CD4-positive, alpha-beta T cell treated with Interleukin-6 for 4 hours (primary cell): ENCODE results near the gene CYP4F2.
"Not testable (repeated sequence)": the region's sequence is repeated elsewhere in the genome, so short reads cannot be mapped to it uniquely, and the experiment has no call there.

Experiments used
- DNase-seq: peaks from one replicate; pipeline ENCODE4 v3.0.0-alpha.2; 2020; ENCODE audit warnings: mixed read lengths

CYP4F2 gene

GRCh38 chr19:15897738-15898276 is at the start of gene CYP4F2:
Gene CYP4F2, minus strand, starts transcription at chr19:15898074. Its CDS starts 463 bp downstream, at chr19:15897611.
- no peak for DNase-seq

- DNase-seq, result no peak
Observed at GRCh38 chr19:15945301-15945700, 47.4 kb upstream of the CYP4F2 start.

- no peak for DNase-seq
Observed at GRCh38 chr19:15944401-15944800, 46.5 kb upstream of the CYP4F2 start.

- DNase-seq, result no peak
Observed at GRCh38 chr19:15937771-15938170, 39.9 kb upstream of the CYP4F2 start.

GRCh38 chr19:15936950-15937349 is 39.1 kb upstream of the CYP4F2 start:
- no peak for DNase-seq

GRCh38 chr19:15936173-15936572 is 38.3 kb upstream of the CYP4F2 start:
- no peak for DNase-seq

GRCh38 chr19:15935167-15935702 is 37.4 kb upstream of the CYP4F2 start:
- DNase-seq, result no peak

- DNase-seq, result no peak
Observed at GRCh38 chr19:15934332-15935078, 36.6 kb upstream of the CYP4F2 start, which contains the start of gene CYP4F11. Gene CYP4F11, minus strand, starts transcription at chr19:15934529. Its CDS starts 121 bp downstream, at chr19:15934408.

- DNase-seq, result not testable (repeated sequence)
Observed at GRCh38 chr19:15933761-15934331, 36.0 kb upstream of the CYP4F2 start.

GRCh38 chr19:15928321-15928720 is 30.4 kb upstream of the CYP4F2 start:
- no peak for DNase-seq

- no peak for DNase-seq
Observed at GRCh38 chr19:15926484-15926883, 28.6 kb upstream of the CYP4F2 start.

GRCh38 chr19:15923702-15924101 is 25.8 kb upstream of the CYP4F2 start:
- DNase-seq, result no peak

GRCh38 chr19:15922021-15922420 is 24.1 kb upstream of the CYP4F2 start:
- no peak for DNase-seq

GRCh38 chr19:15919243-15919642 is 21.4 kb upstream of the CYP4F2 start:
- DNase-seq, result no peak

GRCh38 chr19:15915109-15915508 is 17.2 kb upstream of the CYP4F2 start:
- no peak for DNase-seq

- no peak for DNase-seq
Observed at GRCh38 chr19:15913830-15914229, 16.0 kb upstream of the CYP4F2 start.

GRCh38 chr19:15913384-15913783 is 15.5 kb upstream of the CYP4F2 start:
- DNase-seq, result no peak

- no peak for DNase-seq
Observed at GRCh38 chr19:15911599-15912235, 13.8 kb upstream of the CYP4F2 start.

- no peak for DNase-seq
Observed at GRCh38 chr19:15905026-15905425, 7.2 kb upstream of the CYP4F2 start.

GRCh38 chr19:15902898-15903297 is 5.0 kb upstream of the CYP4F2 start:
- DNase-seq, result not testable (repeated sequence)

- no peak for DNase-seq
Observed at GRCh38 chr19:15902254-15902653, 4.4 kb upstream of the CYP4F2 start.

GRCh38 chr19:15900504-15900903 is 2.6 kb upstream of the CYP4F2 start:
- no peak for DNase-seq

- not testable (repeated sequence) for DNase-seq
Observed at GRCh38 chr19:15900032-15900431, 2.2 kb upstream of the CYP4F2 start.
